Kidney (tissue), 14 donors: ENCODE data around the gene A1BG. TPM values are rescaled to one million over a fixed set of nuclear protein-coding genes. Genes with fewer than 3 reads are reported as not detected.
A peak's percentile ranks its signal among the peaks of the same experiment; 100 is the strongest.

Experiments used
- DNase-seq, 5 donors: peaks; one replicate each; pipeline ENCODE4 v3.0.0-alpha.2; 2013 to 2020
- FAIRE-seq: peaks from 2 replicates; lab custom pipeline; 2012; peaks lifted over from hg19 to GRCh38; lab: Jason Lieb, UNC
- H3K27ac ChIP-seq, 2 donors: one replicate each; pipeline ENCODE4 v1.7.0; 2013; ENCODE audit warnings: low read depth in 2 of 2, low read length in 2 of 2, inconsistent platforms in 1 of 2
- H3K27me3 ChIP-seq: one replicate; pipeline ENCODE4 v1.7.1; 2013; ENCODE audit warnings: low read length, inconsistent platforms; ENCODE audit not compliant: control insufficient read depth, insufficient read depth
- H3K36me3 ChIP-seq, 3 donors: one replicate each; pipeline versions ENCODE4 v1.7.0 to v1.7.1; 2013; ENCODE audit warnings: low read length in 3 of 3, control low read depth in 1 of 3, inconsistent platforms in 1 of 3; ENCODE audit not compliant: insufficient read depth in 3 of 3, control insufficient read depth in 2 of 3
- H3K4me1 ChIP-seq, 3 donors: one replicate each; pipeline versions ENCODE4 v1.7.0 to v1.7.1; 2013; ENCODE audit warnings: low read length in 3 of 3, inconsistent platforms in 1 of 3, low read depth in 1 of 3; ENCODE audit not compliant: control insufficient read depth in 2 of 3, insufficient read depth in 2 of 3
- H3K4me3 ChIP-seq, 3 donors: one replicate each; pipeline versions ENCODE4 v1.7.0 to v1.8.1; 2013; ENCODE audit warnings: low read length in 3 of 3, control low read depth in 1 of 3, inconsistent platforms in 1 of 3
- H3K9ac ChIP-seq, 3 donors: one replicate each; pipeline versions ENCODE4 v1.7.0 to v1.7.1; 2013; ENCODE audit warnings: low read length in 3 of 3, control low read depth in 1 of 3, inconsistent platforms in 1 of 3
- H3K9me3 ChIP-seq, 3 donors: one replicate each; pipeline versions ENCODE4 v1.7.0 to v1.7.1; 2013; ENCODE audit warnings: low read length in 3 of 3, control low read depth in 1 of 3, inconsistent platforms in 1 of 3; ENCODE audit not compliant: control insufficient read depth in 2 of 3, insufficient read depth in 1 of 3
- intact Hi-C: fragments of 100-400 bp; cut with DNase I; formaldehyde crosslinking; loops from one replicate; pipeline ENCODE4 v1.11.1; 2022
- polyA plus RNA-seq: library from polyadenylated mRNA; stranded (reverse); fragments of 350-450 nt; fragmentation: Illumina TruSeq; extraction: RNeasy Lipid Tissue Mini Kit (QIAGEN cat#74804); gene quantifications from one replicate; pipeline ENCODE4 v1.2.3, GENCODE V29; 2014; ENCODE audit warnings: low read depth, low replicate concordance; ENCODE audit not compliant: insufficient read depth
- total RNA-seq: library from RNA; stranded (reverse); fragmentation: NEBNext Ultra II Directional; extraction: Animal tissue kit (Norgen Biotek cat#: 25700); gene quantifications from one replicate; pipeline ENCODE4 v1.2.1, GENCODE V29; 2021
- TF ChIP-seq, protein P1 (sequence below): IDR thresholded peaks from 3 replicates; pipeline ENCODE4 v1.5.1; 2012; ENCODE audit warnings: mild to moderate bottlenecking, moderate library complexity, borderline replicate concordance; ENCODE audit not compliant: insufficient read depth; ENCODE audit errors: extremely low read depth
- donor health status: control.
- donor health status: control.
- donor health status: control.
- donor health status: control.
- donor health status: control.
- donor health status: DM: yes; HTN: yes; CAD: no.
- donor health status: Normal renal cell carcinoma (clear cell type).

Gene A1BG
- total and polyA plus RNA-seq, 2 donors from 2014 or later = 10.9 to 19.0 TPM

DNA sequence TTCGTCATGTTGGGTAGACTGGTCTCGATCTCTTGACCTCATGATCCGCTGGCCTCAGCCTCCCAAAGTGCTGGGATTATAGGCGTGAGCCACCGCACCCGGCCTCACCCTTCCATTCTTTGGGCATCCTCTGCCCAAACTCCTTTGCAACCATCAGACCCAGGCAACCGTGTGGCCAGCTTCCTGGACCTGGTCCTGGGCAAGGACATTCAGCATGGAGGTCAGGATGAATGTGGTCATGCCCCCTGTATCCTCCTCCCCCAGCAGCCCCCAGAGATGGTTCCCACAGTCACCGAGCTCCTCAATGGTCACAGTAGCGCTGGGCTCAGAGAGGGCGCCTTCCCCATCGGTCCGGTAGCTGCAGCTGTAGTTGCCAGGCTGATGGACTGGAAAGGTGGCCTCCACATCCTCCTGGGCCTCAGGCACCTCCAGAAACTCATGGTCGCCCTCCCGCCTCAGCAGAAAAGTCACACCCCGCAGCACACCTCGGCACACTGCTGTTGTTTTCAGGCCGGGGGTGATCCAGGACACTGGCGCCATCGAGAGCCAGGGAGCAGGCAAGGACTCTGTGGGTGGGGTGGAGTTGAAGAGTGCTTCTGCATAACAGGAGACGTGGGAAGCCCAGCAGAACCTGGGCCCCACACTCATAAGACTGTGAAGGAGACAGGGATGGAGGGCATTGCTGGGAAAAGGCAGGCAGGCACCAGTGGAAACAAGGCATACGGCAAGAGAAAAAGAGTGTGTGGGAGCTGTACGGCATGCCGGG lies 1.1 kb downstream of the A1BG start:
- peaks cover 23% of the 10 kb centered on the region for H3K27me3 ChIP-seq
- H3K9ac ChIP-seq = no peak overlapping the region
- no peak overlapping the region for H3K27ac ChIP-seq
- no peak overlapping the region for H3K4me3 ChIP-seq
- peaks cover 0 to 12% (median 0%) of the 10 kb centered on the region in 3 donors for H3K4me1 ChIP-seq
- TF ChIP-seq, protein P1, sequence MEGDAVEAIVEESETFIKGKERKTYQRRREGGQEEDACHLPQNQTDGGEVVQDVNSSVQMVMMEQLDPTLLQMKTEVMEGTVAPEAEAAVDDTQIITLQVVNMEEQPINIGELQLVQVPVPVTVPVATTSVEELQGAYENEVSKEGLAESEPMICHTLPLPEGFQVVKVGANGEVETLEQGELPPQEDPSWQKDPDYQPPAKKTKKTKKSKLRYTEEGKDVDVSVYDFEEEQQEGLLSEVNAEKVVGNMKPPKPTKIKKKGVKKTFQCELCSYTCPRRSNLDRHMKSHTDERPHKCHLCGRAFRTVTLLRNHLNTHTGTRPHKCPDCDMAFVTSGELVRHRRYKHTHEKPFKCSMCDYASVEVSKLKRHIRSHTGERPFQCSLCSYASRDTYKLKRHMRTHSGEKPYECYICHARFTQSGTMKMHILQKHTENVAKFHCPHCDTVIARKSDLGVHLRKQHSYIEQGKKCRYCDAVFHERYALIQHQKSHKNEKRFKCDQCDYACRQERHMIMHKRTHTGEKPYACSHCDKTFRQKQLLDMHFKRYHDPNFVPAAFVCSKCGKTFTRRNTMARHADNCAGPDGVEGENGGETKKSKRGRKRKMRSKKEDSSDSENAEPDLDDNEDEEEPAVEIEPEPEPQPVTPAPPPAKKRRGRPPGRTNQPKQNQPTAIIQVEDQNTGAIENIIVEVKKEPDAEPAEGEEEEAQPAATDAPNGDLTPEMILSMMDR = no peak
- no peaks in the 10 kb centered on the region for H3K9me3 ChIP-seq
- H3K36me3 ChIP-seq = no peaks in the 10 kb centered on the region
- no peak for FAIRE-seq
- intact Hi-C loops = no loop called here
- peak in 1 of 5 donors; percentile 64 for DNase-seq

DNA sequence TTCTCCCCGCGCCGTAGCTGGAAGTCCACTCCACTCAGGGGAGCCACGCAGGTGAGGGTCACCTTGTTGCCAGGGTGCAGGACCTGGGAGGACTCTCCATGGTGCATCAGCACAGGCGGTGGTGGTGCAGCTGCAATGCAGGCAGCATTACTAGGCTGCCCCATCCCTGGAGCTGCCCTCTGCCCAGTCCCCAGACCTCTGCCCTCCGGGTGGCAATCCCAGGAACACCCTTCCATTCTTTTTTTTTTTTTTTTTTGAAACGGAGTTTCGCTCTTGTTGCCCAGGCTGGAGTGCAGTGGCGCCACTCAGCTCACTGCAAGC lies 1.8 kb downstream of the A1BG start:
- Histone ChIP-seq H3K36me3 (no peaks in the 10 kb centered on the region), H3K4me3 (no peak overlapping the region), H3K27me3 (peaks cover 23% of the 10 kb centered on the region), H3K9me3 (no peaks in the 10 kb centered on the region), H3K4me1 (peaks cover 0 to 8% (median 0%) of the 10 kb centered on the region in 3 donors), H3K9ac (no peak overlapping the region), H3K27ac (no peak overlapping the region)
- intact Hi-C loops = no loop called here
- no peak for FAIRE-seq
- DNase-seq = peak in 1 of 5 donors; percentile 57
- TF ChIP-seq, protein P1 = no peak

DNA sequence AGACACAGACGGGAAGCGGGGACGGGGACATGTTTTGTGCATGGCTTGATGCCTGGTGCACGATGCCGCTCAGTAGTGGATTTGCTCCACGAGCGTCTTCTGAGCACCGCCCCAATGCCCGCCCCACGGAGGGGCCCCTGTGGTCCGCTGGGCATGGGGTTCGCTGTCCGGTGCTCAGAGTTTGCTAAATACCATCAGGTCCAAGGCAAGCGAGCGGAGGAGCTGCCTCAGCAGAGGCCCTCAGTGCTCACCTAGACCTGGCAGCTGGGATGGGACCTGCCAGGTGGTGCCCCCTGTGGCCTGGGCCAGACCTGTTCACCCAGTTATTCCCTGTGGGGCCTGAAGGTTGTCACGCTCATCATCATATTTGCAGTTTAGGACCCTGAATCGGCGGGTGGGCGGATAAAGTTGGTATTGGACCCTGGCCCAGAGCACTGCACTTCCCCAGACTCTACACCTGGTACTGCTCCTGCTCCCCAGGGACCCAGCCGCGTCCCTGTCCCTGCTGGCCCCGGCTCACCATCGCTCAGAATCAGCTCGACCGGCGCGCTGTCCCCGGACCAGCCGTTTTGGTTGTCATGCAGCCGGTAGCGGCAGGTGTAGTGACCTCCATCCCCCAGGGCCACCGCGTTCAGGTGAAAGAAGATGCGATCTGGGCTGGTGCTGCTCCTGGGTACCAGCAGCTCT lies 2.3 kb downstream of the A1BG start:
- Histone ChIP-seq H3K36me3 (no peaks in the 10 kb centered on the region), H3K4me1 (peaks cover 0 to 8% (median 0%) of the 10 kb centered on the region in 3 donors), H3K9me3 (no peaks in the 10 kb centered on the region), H3K27ac (no peak overlapping the region), H3K27me3 (peaks cover 23% of the 10 kb centered on the region), H3K9ac (no peak overlapping the region), H3K4me3 (no peak overlapping the region)
- FAIRE-seq = no peak
- peak in 1 of 5 donors; percentile 57 for DNase-seq
- TF ChIP-seq, protein P1 = no peak
- intact Hi-C loops = no loop called here
